ENCODE results near the gene NDUFA11. TPM values are rescaled to one million over a fixed set of nuclear protein-coding genes. Genes with fewer than 3 reads are reported as not detected.

NDUFA11 gene
- total RNA-seq, 1 donor from 2014 or later: 253 TPM

GRCh38 chr19:5941673-5942072 is 38.1 kb upstream of the NDUFA11 start:
- no peak overlapping the region for H3K27ac Mint-ChIP-seq
- H3K4me1 Mint-ChIP-seq (ENCODE audit: unreplicated experiment): peaks cover 44% of the 10 kb centered on the region
- no peak overlapping the region for H3K4me3 Mint-ChIP-seq
- no peak for DNase-seq (ENCODE audit: extremely low spot score, unreplicated experiment)
- no peaks in the 10 kb centered on the region for H3K27me3 Mint-ChIP-seq
- no peaks in the 10 kb centered on the region for H3K9me3 Mint-ChIP-seq
- no peak for TF ChIP-seq CTCF (conservative IDR thresholded peaks at IDR 0.05)
- peaks cover 3% of the 10 kb centered on the region for H3K36me3 Mint-ChIP-seq

DNA sequence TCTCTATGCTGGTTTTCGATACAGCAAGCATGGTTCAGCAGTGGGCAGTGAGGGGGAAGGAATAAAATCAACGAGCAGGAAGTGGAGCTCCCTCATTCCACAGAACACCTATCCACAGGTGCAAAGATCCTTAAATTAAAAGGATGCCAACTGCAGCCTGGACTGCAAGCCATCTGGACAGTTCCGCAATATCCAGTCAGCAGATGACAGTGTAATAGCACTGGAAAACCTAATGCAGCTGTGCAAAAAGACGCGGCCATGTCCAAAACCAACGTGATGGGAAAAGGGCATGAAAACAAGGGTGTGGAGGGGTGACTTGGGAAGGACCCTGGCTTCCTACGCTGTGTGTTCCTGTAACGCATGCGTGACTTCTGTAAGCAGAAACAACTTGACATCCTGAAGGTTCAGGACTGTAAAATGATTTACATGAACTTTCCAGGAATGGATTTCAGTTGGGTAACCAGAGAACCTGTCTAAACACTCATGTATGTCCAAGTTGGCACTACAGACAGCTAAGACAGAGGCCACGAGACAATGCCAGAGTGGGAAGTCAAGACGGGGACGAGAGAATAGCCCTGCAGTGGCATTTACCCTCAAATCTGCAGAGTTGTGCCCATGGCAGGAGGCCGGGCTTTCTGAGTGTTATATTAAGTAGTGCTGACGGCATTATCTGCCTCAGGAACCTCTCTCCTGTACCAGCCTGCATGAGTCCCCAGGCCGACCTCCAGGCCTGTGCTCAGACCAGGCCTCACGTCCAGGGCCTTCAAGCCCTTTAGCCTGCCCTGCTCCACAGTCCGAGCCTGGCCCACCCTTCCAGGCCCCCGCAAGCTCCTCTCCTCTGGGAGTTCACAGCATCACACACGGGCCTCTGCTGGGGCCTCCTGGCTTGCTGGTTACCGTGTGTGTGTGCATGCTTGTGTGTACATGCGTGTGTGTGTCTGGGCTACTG is 36.9 kb upstream of the NDUFA11 start:
- H3K4me1 Mint-ChIP-seq (ENCODE audit: unreplicated experiment): peaks cover 44% of the 10 kb centered on the region
- no peak for DNase-seq (ENCODE audit: extremely low spot score, unreplicated experiment)
- TF ChIP-seq CTCF (conservative IDR thresholded peaks at IDR 0.05): no peak
- no peaks in the 10 kb centered on the region for H3K27me3 Mint-ChIP-seq
- H3K9me3 Mint-ChIP-seq: no peaks in the 10 kb centered on the region
- H3K4me3 Mint-ChIP-seq: no peak overlapping the region
- H3K36me3 Mint-ChIP-seq: peaks cover 3% of the 10 kb centered on the region
- H3K27ac Mint-ChIP-seq: no peak overlapping the region

GRCh38 chr19:5937550-5937949 is 34.0 kb upstream of the NDUFA11 start:
- H3K4me3 Mint-ChIP-seq: no peak overlapping the region
- TF ChIP-seq CTCF (conservative IDR thresholded peaks at IDR 0.05): no peak
- peaks cover 3% of the 10 kb centered on the region for H3K36me3 Mint-ChIP-seq
- no peaks in the 10 kb centered on the region for H3K9me3 Mint-ChIP-seq
- DNase-seq (ENCODE audit: extremely low spot score, unreplicated experiment): no peak
- H3K27ac Mint-ChIP-seq: peak overlapping the region; percentile 51
- peaks cover 36% of the 10 kb centered on the region for H3K4me1 Mint-ChIP-seq (ENCODE audit: unreplicated experiment)
- no peaks in the 10 kb centered on the region for H3K27me3 Mint-ChIP-seq

- DNase-seq (ENCODE audit: extremely low spot score, unreplicated experiment): no peak
- TF ChIP-seq CTCF (conservative IDR thresholded peaks at IDR 0.05): no peak
- H3K4me1 Mint-ChIP-seq (ENCODE audit: unreplicated experiment): peaks cover 29% of the 10 kb centered on the region
- H3K36me3 Mint-ChIP-seq: peaks cover 3% of the 10 kb centered on the region
- no peak overlapping the region for H3K4me3 Mint-ChIP-seq
- no peaks in the 10 kb centered on the region for H3K27me3 Mint-ChIP-seq
- peak overlapping the region; percentile 77 for H3K27ac Mint-ChIP-seq
- H3K9me3 Mint-ChIP-seq: no peaks in the 10 kb centered on the region
Observed at GRCh38 chr19:5936292-5936592, 32.7 kb upstream of the NDUFA11 start.

DNA sequence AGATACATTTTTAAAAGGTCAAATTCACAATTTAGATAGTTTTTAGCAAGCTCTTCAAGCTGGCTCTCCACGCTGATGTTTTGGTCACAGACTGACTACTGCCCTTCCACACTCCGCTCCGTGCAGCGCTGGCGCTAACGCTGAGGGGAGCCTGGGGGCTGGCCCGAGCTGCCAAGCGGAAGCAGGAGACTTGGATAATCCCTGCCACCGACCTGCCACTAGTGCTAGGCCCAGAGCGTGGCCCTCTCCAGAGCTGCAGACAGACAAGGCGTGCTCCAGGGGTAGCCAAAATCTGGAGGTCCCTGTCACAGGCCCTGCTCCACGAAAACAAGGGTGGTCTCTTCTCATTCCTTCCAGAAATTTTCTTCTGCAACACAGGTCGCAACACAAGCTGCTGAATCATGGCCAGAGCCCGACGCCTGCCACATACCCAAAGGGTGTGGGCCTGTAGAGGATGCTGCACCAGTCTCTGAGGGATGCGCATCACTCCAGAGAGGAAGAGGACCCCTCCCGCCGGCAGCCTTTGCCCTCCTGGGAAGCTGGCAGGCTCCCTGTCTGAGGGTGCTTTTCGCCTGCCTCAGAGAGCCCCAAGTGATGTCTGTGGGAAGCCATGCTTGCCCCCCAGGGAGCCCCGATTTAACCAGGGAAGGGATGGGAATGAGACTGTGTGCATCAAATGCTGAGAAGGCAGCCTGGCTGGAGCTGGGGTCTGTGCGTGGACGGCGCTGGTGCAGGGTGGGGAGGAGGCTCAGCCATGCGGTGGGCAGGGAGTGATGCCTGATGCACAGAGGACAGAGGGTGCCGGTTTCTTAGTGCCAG is 32.1 kb upstream of the NDUFA11 start:
- H3K4me3 Mint-ChIP-seq: no peak overlapping the region
- peak overlapping the region; percentile 77 for H3K27ac Mint-ChIP-seq
- H3K36me3 Mint-ChIP-seq: peaks cover 3% of the 10 kb centered on the region
- TF ChIP-seq CTCF (conservative IDR thresholded peaks at IDR 0.05): no peak
- peaks cover 29% of the 10 kb centered on the region for H3K4me1 Mint-ChIP-seq (ENCODE audit: unreplicated experiment)
- H3K27me3 Mint-ChIP-seq: no peaks in the 10 kb centered on the region
- no peak for DNase-seq (ENCODE audit: extremely low spot score, unreplicated experiment)
- no peaks in the 10 kb centered on the region for H3K9me3 Mint-ChIP-seq

All from type B pancreatic cell (in vitro differentiated cells).